C4-2B (cell line): ENCODE results near the gene STYX.

Experiments
- H3K27ac ChIP-seq: fragments of 450-650 bp; 2 replicates; pipeline ENCODE4 v1.5.1; 2017
- ZFX ChIP-seq: fragments of 450-650 bp; IDR thresholded peaks from 2 replicates; pipeline ENCODE4 v1.6.1; 2017
- TF ChIP-seq, protein P1 (sequence below): fragments of 450-650 bp; conservative IDR thresholded peaks from 2 replicates; pipeline ENCODE4 v1.5.1; 2017; ENCODE audit warnings: mild to moderate bottlenecking

The STYX gene

DNA sequence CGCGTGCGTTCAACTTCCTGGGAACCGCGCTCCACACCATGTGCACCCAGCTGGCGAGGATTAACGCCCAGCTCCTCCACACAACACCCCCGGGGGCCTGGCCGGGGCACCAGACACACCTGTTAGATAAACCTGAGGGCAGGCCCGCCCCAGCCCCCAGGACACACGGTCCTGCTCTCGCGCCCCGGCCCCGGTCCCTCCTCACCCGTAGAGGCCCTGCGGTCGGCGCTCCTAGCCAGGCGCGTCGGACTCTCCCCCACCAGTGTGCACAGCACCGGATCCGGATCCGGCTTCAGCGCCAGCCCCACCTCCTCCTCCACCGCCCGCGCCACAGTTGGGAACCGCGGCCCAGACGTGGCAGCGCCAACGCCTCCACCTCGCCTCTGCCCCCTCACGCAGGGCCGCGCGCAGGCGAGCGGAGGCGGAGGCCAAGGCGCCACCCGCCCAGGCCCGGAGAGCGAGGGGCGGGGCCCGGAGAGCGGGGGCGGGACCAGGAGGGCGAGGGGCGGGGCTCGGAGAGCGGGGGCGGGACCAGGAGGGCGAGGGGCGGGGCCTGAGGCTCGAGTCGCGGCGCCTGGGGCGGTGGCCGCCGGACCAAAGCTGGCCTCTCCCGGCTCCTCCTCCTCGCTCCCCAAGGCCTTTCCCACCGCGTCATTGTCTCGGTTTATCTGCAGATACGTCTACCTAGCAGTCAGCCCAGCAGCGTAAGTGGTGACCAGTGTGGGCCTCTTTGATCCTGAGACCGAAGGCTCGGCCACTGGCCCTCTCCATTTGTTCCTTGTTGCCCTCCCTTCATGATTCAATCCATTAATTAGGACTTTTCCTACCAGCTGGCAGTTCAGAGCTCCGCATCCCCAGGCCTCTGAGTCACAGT is 61.5 kb downstream of the STYX start, which contains the start of gene GNPNAT1:
Gene GNPNAT1 (minus strand): TSS at position 385 of the 874 bp plus-strand sequence. CDS start 6,957 bp downstream, outside the sequence.
- H3K27ac ChIP-seq: peak within 1 kb of the TSS; percentile 99
- TF ChIP-seq, protein P1, sequence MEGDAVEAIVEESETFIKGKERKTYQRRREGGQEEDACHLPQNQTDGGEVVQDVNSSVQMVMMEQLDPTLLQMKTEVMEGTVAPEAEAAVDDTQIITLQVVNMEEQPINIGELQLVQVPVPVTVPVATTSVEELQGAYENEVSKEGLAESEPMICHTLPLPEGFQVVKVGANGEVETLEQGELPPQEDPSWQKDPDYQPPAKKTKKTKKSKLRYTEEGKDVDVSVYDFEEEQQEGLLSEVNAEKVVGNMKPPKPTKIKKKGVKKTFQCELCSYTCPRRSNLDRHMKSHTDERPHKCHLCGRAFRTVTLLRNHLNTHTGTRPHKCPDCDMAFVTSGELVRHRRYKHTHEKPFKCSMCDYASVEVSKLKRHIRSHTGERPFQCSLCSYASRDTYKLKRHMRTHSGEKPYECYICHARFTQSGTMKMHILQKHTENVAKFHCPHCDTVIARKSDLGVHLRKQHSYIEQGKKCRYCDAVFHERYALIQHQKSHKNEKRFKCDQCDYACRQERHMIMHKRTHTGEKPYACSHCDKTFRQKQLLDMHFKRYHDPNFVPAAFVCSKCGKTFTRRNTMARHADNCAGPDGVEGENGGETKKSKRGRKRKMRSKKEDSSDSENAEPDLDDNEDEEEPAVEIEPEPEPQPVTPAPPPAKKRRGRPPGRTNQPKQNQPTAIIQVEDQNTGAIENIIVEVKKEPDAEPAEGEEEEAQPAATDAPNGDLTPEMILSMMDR: no peak
- TF ChIP-seq ZFX: peak; percentile 85

DNA sequence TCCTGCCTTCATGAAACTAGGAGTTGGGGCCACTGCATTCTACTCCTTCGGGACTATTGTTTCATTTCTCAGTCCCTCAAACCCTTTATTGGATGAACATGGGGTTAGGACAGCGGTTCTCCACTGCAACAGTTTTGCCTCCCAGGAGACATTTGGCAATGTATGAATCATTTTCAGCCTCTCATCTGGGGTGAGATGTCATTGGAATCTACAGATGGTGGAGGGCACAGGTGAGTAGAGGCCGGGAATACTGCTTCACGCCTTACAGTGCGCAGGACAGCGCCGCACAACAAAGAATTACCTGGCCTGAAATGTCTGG is 62.1 kb downstream of the STYX start:
- TF ChIP-seq, protein P1: no peak
- no peak for TF ChIP-seq ZFX
- H3K27ac ChIP-seq: peak overlapping the region; percentile 99

DNA sequence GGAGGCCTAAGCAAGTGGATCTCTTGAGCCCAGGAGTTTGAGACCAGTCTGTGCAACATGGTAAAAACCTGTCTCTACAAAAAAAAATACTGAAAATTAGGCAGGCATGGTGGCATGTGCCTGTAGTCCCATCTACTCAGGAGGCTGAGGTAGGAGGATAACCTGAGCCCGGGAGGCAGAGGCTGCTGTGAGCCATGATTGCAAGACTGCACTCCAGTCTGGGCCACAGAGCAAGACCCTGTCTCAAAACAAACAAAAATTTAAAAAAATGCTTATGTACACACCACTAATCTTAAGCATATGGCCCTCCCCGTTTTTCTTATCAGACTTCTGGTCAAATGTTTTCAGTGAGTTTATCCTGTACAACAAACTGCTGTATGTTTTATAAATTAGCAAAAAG is 63.1 kb downstream of the STYX start:
- TF ChIP-seq, protein P1: no peak
- TF ChIP-seq ZFX: no peak

DNA sequence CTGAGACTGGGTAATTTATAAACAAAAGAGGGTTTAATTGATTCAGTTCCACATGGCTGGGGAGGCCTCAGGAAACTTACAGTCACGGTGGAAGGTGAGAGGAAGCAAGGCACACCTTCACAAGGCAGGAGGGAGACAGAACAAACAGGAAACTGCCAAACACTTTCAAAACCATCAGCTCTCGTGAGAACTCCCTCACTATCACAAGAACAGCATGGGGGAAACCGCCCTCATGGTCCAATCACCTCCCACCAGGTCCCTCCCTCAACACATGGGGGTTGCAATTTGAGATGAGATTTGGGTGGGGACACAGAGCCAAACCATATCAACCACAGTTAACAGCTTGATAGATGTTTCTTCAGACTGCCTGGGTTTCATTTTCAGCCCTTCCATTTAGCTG is 67.7 kb downstream of the STYX start:
- TF ChIP-seq, protein P1: no peak
- no peak for TF ChIP-seq ZFX
- no peak overlapping the region for H3K27ac ChIP-seq

More for the DNA sequence above, 63.1 kb downstream of the STYX start:
- H3K27ac ChIP-seq: no peak overlapping the region

DNA sequence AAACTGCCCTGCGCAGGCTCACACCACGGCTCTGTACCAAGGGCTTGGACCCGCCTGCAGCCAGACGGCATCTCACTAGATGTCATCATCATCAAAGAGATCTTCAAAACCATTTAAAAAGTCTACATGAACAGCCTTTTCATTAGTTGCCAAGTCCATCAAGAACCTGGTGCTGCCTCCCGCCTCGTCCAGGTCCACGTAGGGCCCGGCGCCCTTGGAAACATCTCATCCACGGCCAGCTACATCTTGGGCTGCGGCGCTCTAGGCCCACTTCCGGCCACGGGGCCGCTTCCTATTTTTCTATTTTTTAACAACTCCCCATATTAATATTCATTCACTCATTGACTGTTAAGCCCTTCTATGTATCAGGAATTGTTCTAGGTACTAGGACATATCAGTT is 68.9 kb downstream of the STYX start:
- TF ChIP-seq, protein P1: no peak
- TF ChIP-seq ZFX: no peak
- no peak overlapping the region for H3K27ac ChIP-seq

DNA sequence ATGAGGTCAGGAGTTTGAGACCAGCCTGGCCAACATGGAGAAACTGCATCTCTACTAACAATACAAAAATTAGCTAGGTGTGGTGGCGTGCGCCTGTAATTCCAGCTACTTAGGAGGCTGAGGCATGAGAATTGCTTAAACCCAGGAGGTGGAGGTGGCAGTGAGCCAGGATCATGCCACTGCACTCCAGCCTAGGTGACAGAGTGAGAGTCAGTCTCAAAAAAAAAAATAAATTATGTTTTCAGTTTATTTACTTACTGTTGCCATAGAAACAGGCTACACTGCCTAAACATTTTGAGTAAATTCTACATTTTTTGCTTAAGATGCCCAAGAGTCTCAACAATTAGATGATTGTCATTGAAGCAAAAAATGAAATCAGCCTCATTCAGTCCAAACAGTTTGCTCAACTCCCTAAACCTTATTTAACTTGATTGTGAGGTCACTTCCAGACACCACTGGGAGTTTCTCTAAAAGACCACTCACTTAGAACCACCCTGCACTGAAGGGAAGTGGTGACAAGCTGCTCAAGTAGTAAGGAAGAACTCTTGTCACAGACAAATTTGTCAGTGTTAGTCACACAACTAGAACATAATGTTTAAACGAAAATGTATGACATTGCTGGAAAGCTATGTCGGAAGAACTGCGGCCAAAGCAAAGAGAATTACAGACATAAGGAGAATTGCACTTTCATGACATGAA is 71.2 kb downstream of the STYX start:
- no peak overlapping the region for H3K27ac ChIP-seq
- TF ChIP-seq, protein P1: no peak
- TF ChIP-seq ZFX: no peak

DNA sequence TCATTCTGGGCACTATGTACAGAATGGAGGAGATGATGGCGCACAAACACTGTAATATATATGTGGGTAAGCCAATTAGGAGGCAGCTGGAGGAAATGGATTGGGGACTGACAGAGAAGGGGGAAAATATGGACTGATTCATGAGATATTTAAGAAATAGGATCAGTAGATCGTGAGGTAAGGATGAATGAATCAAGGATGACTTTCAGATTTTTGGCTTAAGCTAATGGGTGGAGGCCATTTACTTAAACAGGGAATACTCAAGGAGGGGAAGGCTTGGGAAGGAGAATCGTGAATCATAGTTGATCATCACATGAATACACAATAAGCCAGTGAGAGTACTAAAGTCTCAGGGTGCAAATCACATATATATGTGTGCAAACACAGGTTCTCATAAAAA is 72.6 kb downstream of the STYX start:
- no peak overlapping the region for H3K27ac ChIP-seq
- TF ChIP-seq, protein P1: no peak
- no peak for TF ChIP-seq ZFX
